AG09319 (cell line): ENCODE measurements around the gene PCBP3.

Experiments used
- DNase-seq: peaks from one replicate; pipeline ENCODE4 v3.0.0-alpha.2; 2010; ENCODE audit warnings: low read depth; ENCODE audit errors: extremely low read depth
- CTCF ChIP-seq: IDR thresholded peaks from 2 replicates; pipeline ENCODE4 v1.5.1; 2011; ENCODE audit warnings: low read depth, mild to moderate bottlenecking, inconsistent platforms, low read length, moderate library complexity

Gene PCBP3

GRCh38 chr21:45860493-45861155, 217.1 kb downstream of the PCBP3 start:
- DNase-seq = no peak
- no peak for TF ChIP-seq CTCF

GRCh38 chr21:45861156-45861870, 217.8 kb downstream of the PCBP3 start:
- DNase-seq = no peak
- TF ChIP-seq CTCF = no peak

GRCh38 chr21:45862543-45863207, 219.2 kb downstream of the PCBP3 start:
- DNase-seq = no peak
- TF ChIP-seq CTCF = no peak

GRCh38 chr21:45863267-45863666, 219.7 kb downstream of the PCBP3 start:
- TF ChIP-seq CTCF = no peak
- no peak for DNase-seq

- DNase-seq = no peak
- TF ChIP-seq CTCF = no peak
These were observed 220.2 kb downstream of the PCBP3 start for GRCh38 chr21:45863751-45864150.

- DNase-seq = no peak
- no peak for TF ChIP-seq CTCF
These were observed 220.9 kb downstream of the PCBP3 start for GRCh38 chr21:45864436-45864835.
